ENCODE data around the gene RBM20. TPM values are rescaled to one million over a fixed set of nuclear protein-coding genes. Genes with fewer than 3 reads are reported as not detected.

RBM20 gene
- total and polyA plus RNA-seq, 2 of the 13 experiments (the other 11 are each of a cell fraction or from before 2014, with no cell fraction given): 0.02 to 0.22 TPM

- TF ChIP-seq NR2F2 (IDR thresholded peaks at IDR 0.05; ENCODE audit: borderline replicate concordance, low read depth) (no peak), SSRP1 (CRISPR knock-in tag; IDR thresholded peaks at IDR 0.05) (no peak), ZBTB7A (CRISPR knock-in tag; IDR thresholded peaks at IDR 0.05) (no peak)
Measured at GRCh38 chr10:110670335-110670734, 26.2 kb downstream of the RBM20 start (continued).

- WGBS (ENCODE audit: low lambda C conversion rate): 0% methylated on average over 24 of the region's 47 CpGs
- peak overlapping the region; percentile 44 for H2AFZ ChIP-seq (ENCODE audit: low read length)
- H3K79me2 ChIP-seq (ENCODE audit: insufficient read depth, low read length): no peaks in the 10 kb centered on the region
- H3K27me3 ChIP-seq (ENCODE audit: control insufficient read depth in 1 of 2, insufficient read depth in 2 of 2, low read length in 2 of 2): peaks cover under 1 to 36% of the 10 kb centered on the region in 2 experiments; a peak in 2 of 5 replicates
- H3K4me3 ChIP-seq (replicated peaks in 1 of 3; ENCODE audit: insufficient read depth in 1 of 3, low read depth in 2 of 3, low read length in 3 of 3): peak overlapping the region; percentile 55 to 79 (median 62)
- H3K9ac ChIP-seq (ENCODE audit: insufficient read depth, low read depth, low read length): peak overlapping the region; percentile 54
- 0 out of 2 replicates have a peak, but pooled peaks cover 4% of the 10 kb centered on the region for H3K4me1 ChIP-seq (ENCODE audit: insufficient read depth, low read length)
- BruUV-seq (replicated peaks): no TSS peak
- H3K4me2 ChIP-seq (ENCODE audit: low read depth, low read length): peak overlapping the region; percentile 82
- peak; percentile 100 for ATAC-seq
- no peaks in the 10 kb centered on the region for H4K20me1 ChIP-seq (ENCODE audit: insufficient read depth, low read length)
- ChIA-PET POLR2A (interaction anchor here (0.8 to 1.2 kb wide), 2 partner anchors 200 to 247 kb away, joined by 3 read pairs; partner anchors contain the start of genes BBIP1 and PDCD4), CTCF (ENCODE audit: low intra/inter-chr PET ratio, low total read pairs) (interaction anchor here (1.7 kb wide), 1 partner anchor 62 kb away, joined by 7 read pairs; no protein-coding TSS in a partner anchor)
- in situ Hi-C loops (cut with HindIII; ENCODE audit: extremely low pct_ligation_motif_present, low pct_unique_long_range_greater_than_20kb) (loop anchor here (5.0 kb wide), 1 partner anchor 60 kb away; no protein-coding TSS in a partner anchor), intact Hi-C loops (cut with micrococcal nuclease; ENCODE audit: unreplicated experiment) (loop anchor here (2.0 kb wide), 1 partner anchor 61 kb away; no protein-coding TSS in a partner anchor)
- no peaks in the 10 kb centered on the region for H3K36me3 ChIP-seq (replicated peaks in 1 of 2; ENCODE audit: control insufficient read depth in 1 of 2, insufficient read depth in 2 of 2, low read length in 2 of 2)
- FAIRE-seq: peak; percentile 37
- DNase-seq (ENCODE audit: low spot score): peak; percentile 49
- no peak overlapping the region for H3K27ac ChIP-seq (ENCODE audit: extremely low read length, insufficient read depth, low read length)
- H3K9me3 ChIP-seq (ENCODE audit: low read length): no peaks in the 10 kb centered on the region
- TF ChIP-seq, protein P1, sequence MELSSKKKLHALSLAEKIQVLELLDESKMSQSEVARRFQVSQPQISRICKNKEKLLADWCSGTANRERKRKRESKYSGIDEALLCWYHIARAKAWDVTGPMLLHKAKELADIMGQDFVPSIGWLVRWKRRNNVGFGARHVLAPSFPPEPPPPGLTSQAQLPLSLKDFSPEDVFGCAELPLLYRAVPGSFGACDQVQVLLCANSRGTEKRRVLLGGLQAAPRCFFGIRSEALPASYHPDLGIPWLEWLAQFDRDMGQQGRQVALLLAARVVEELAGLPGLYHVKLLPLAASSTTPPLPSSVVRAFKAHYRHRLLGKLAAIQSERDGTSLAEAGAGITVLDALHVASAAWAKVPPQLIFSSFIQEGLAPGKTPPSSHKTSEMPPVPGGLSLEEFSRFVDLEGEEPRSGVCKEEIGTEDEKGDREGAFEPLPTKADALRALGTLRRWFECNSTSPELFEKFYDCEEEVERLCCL (CRISPR knock-in tag; IDR thresholded peaks at IDR 0.05; ENCODE audit: borderline replicate concordance): 0 out of 2 replicates have a peak, but pooled peaks have one; percentile 50
- TF ChIP-seq ZBTB34 (CRISPR knock-in tag; IDR thresholded peaks at IDR 0.05) (no peak), BCL3 (CRISPR knock-in tag; IDR thresholded peaks at IDR 0.05) (no peak), CHD4 (IDR thresholded peaks at IDR 0.05; ENCODE audit: borderline replicate concordance, low read length) (no peak), ZBTB7B (CRISPR knock-in tag; IDR thresholded peaks at IDR 0.05) (peak; percentile 92), NAIF1 (CRISPR knock-in tag; IDR thresholded peaks at IDR 0.05; ENCODE audit: borderline replicate concordance) (0 out of 2 replicates have a peak, but pooled peaks have one; percentile 22), RNF2 (conservative IDR thresholded peaks at IDR 0.05; ENCODE audit: low read depth) (peak; percentile 53; the same call in 1 of the 2 replicates), ARID4A (CRISPR knock-in tag; IDR thresholded peaks at IDR 0.05; ENCODE audit: borderline replicate concordance) (peak; percentile 23; the same call in 1 of the 2 replicates), SOX6 (IDR thresholded peaks at IDR 0.05) (no peak), SOX6 (CRISPR knock-in tag; IDR thresholded peaks at IDR 0.05) (no peak)
Measured at GRCh38 chr10:110671788-110672579, 27.8 kb downstream of the RBM20 start.
